ENCODE measurements around the gene PHF12. TPM values are rescaled to one million over a fixed set of nuclear protein-coding genes. Genes with fewer than 3 reads are reported as not detected.

The PHF12 gene
- total and polyA plus RNA-seq, 2 experiments from 2014 or later, result 19.7 to 41.0 TPM

DNA sequence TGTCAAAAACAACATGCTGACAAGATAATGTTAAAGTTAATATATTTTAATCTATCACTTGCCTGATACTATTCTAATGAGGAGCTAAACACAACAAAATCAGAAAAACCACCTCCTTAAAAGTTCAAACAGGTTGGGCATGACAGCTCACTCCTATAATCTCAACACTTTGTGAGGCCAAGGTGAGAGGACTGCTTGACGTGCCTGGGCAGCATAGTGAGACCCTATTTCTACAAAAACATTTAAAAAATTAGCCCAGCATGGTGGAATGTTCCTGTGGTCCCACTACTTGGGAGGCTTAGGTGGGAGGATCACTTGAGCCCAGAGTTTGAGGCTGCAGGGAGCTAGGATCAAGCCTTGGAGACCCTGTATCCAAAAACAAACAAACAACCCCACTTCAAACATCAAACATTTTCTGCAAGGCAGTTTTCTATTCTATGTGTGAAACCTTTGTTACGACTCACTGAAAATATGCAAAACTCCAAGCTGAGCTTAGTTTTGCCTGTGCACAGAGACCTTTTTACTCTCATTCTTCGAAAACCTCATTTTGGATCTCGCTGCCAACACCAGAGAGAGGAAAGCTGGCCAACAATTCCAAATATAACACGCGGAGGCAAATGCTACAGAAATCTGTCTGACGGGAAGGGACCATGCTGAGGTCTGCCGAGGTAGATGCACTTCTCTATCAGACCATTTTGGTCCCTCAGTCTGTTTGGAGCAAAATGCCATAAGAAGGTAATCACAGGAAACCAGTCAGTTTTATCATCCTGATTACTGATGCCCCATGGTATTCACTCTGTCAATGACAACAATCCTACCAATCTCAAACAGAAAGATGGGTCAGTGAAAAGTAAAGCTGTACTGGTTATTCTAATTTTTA is 6.2 kb downstream of the PHF12 start:
- Histone ChIP-seq H3K36me3 (ENCODE audit: insufficient read depth) (peaks cover 23% of the 10 kb centered on the region), H3K4me1 (ENCODE audit: insufficient read depth) (peaks cover 42% of the 10 kb centered on the region), H3K4me3 (no peak overlapping the region), H2AFZ (no peak overlapping the region), H3K27ac (ENCODE audit: low read depth) (peak overlapping the region; percentile 81; the same call in 1 of the 2 replicates), H3K9me2 (ENCODE audit: insufficient read depth) (no peaks in the 10 kb centered on the region), H3F3A (replicated peaks; ENCODE audit: low read depth) (peaks cover 12% of the 10 kb centered on the region; the same call in 1 of the 2 replicates), H4K20me1 (replicated peaks; ENCODE audit: insufficient read depth) (peaks cover 79% of the 10 kb centered on the region), H3K27me3 (ENCODE audit: insufficient read depth) (no peaks in the 10 kb centered on the region), H3K79me2 (replicated peaks; ENCODE audit: insufficient read depth) (peaks cover 100% of the 10 kb centered on the region), H3K4me2 (no peak overlapping the region)
- ATAC-seq, result no peak
- Mint-ChIP-seq H3K36me3 (ENCODE audit: low read depth) (peaks cover 61% of the 10 kb centered on the region), H3K4me1 (peaks cover 41% of the 10 kb centered on the region), H3K27me3 (ENCODE audit: insufficient read depth, low read depth, poor library complexity) (peaks cover 1% of the 10 kb centered on the region), H3K4me3 (no peak overlapping the region), H3K9me3 (no peaks in the 10 kb centered on the region), H3K27ac (no peak overlapping the region)
- TF ChIP-seq EZH2phosphoT487 (IDR thresholded peaks at IDR 0.05; ENCODE audit: unreplicated experiment), result no peak
- no peak for DNase-seq (ENCODE audit: low spot score)

DNA sequence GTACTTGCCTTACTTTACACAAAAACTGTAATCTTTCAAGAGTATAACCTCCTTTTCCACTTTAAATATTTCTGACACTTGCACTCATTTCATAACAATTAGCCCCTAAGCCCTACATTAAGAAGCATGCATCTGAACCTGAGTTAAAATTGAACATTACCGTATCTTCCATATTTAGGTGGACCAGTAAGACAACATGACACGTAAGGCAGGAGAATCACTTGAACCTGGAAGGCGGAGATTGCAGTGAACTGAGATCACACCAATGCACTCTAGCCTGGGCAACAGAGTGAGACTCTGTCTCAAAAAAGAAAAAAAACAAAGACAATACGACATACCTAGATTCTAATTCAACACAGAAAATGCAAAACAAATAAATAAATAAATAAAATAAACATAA is 7.0 kb downstream of the PHF12 start:
- Histone ChIP-seq H3F3A (replicated peaks; ENCODE audit: low read depth) (peaks cover 10% of the 10 kb centered on the region; the same call in 1 of the 2 replicates), H3K79me2 (replicated peaks; ENCODE audit: insufficient read depth) (peaks cover 100% of the 10 kb centered on the region), H3K27ac (ENCODE audit: low read depth) (no peak overlapping the region), H3K4me3 (no peak overlapping the region), H3K4me1 (ENCODE audit: insufficient read depth) (peaks cover 48% of the 10 kb centered on the region), H3K36me3 (ENCODE audit: insufficient read depth) (peaks cover 23% of the 10 kb centered on the region), H3K4me2 (no peak overlapping the region), H3K27me3 (ENCODE audit: insufficient read depth) (no peaks in the 10 kb centered on the region), H3K9me2 (ENCODE audit: insufficient read depth) (no peaks in the 10 kb centered on the region), H4K20me1 (replicated peaks; ENCODE audit: insufficient read depth) (peaks cover 87% of the 10 kb centered on the region), H2AFZ (no peak overlapping the region)
- H3K4me1 Mint-ChIP-seq, result peaks cover 48% of the 10 kb centered on the region
- H3K27ac Mint-ChIP-seq, result no peak overlapping the region
- H3K9me3 Mint-ChIP-seq, result no peaks in the 10 kb centered on the region
- H3K27me3 Mint-ChIP-seq (ENCODE audit: insufficient read depth, low read depth, poor library complexity), result no peaks in the 10 kb centered on the region
- ATAC-seq (no peak), DNase-seq (ENCODE audit: low spot score) (no peak)
- peaks cover 61% of the 10 kb centered on the region for H3K36me3 Mint-ChIP-seq (ENCODE audit: low read depth)
- H3K4me3 Mint-ChIP-seq, result no peak overlapping the region
- TF ChIP-seq CREB1 (CRISPR knock-in tag; IDR thresholded peaks at IDR 0.05; ENCODE audit: low read depth) (no peak), NANOG (IDR thresholded peaks at IDR 0.05; ENCODE audit: borderline replicate concordance) (no peak), EZH2 (IDR thresholded peaks at IDR 0.05; ENCODE audit: low read depth, unreplicated experiment) (no peak), POLR2AphosphoS5 (IDR thresholded peaks at IDR 0.05; ENCODE audit: low read depth) (no peak)
- TF ChIP-seq, protein P1, sequence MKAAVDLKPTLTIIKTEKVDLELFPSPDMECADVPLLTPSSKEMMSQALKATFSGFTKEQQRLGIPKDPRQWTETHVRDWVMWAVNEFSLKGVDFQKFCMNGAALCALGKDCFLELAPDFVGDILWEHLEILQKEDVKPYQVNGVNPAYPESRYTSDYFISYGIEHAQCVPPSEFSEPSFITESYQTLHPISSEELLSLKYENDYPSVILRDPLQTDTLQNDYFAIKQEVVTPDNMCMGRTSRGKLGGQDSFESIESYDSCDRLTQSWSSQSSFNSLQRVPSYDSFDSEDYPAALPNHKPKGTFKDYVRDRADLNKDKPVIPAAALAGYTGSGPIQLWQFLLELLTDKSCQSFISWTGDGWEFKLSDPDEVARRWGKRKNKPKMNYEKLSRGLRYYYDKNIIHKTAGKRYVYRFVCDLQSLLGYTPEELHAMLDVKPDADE (IDR thresholded peaks at IDR 0.05), result no peak
- TF ChIP-seq, protein P2, sequence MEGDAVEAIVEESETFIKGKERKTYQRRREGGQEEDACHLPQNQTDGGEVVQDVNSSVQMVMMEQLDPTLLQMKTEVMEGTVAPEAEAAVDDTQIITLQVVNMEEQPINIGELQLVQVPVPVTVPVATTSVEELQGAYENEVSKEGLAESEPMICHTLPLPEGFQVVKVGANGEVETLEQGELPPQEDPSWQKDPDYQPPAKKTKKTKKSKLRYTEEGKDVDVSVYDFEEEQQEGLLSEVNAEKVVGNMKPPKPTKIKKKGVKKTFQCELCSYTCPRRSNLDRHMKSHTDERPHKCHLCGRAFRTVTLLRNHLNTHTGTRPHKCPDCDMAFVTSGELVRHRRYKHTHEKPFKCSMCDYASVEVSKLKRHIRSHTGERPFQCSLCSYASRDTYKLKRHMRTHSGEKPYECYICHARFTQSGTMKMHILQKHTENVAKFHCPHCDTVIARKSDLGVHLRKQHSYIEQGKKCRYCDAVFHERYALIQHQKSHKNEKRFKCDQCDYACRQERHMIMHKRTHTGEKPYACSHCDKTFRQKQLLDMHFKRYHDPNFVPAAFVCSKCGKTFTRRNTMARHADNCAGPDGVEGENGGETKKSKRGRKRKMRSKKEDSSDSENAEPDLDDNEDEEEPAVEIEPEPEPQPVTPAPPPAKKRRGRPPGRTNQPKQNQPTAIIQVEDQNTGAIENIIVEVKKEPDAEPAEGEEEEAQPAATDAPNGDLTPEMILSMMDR (conservative IDR thresholded peaks at IDR 0.05; ENCODE audit: low read depth in 2 of 2), result no peak
- TF ChIP-seq, protein P3, sequence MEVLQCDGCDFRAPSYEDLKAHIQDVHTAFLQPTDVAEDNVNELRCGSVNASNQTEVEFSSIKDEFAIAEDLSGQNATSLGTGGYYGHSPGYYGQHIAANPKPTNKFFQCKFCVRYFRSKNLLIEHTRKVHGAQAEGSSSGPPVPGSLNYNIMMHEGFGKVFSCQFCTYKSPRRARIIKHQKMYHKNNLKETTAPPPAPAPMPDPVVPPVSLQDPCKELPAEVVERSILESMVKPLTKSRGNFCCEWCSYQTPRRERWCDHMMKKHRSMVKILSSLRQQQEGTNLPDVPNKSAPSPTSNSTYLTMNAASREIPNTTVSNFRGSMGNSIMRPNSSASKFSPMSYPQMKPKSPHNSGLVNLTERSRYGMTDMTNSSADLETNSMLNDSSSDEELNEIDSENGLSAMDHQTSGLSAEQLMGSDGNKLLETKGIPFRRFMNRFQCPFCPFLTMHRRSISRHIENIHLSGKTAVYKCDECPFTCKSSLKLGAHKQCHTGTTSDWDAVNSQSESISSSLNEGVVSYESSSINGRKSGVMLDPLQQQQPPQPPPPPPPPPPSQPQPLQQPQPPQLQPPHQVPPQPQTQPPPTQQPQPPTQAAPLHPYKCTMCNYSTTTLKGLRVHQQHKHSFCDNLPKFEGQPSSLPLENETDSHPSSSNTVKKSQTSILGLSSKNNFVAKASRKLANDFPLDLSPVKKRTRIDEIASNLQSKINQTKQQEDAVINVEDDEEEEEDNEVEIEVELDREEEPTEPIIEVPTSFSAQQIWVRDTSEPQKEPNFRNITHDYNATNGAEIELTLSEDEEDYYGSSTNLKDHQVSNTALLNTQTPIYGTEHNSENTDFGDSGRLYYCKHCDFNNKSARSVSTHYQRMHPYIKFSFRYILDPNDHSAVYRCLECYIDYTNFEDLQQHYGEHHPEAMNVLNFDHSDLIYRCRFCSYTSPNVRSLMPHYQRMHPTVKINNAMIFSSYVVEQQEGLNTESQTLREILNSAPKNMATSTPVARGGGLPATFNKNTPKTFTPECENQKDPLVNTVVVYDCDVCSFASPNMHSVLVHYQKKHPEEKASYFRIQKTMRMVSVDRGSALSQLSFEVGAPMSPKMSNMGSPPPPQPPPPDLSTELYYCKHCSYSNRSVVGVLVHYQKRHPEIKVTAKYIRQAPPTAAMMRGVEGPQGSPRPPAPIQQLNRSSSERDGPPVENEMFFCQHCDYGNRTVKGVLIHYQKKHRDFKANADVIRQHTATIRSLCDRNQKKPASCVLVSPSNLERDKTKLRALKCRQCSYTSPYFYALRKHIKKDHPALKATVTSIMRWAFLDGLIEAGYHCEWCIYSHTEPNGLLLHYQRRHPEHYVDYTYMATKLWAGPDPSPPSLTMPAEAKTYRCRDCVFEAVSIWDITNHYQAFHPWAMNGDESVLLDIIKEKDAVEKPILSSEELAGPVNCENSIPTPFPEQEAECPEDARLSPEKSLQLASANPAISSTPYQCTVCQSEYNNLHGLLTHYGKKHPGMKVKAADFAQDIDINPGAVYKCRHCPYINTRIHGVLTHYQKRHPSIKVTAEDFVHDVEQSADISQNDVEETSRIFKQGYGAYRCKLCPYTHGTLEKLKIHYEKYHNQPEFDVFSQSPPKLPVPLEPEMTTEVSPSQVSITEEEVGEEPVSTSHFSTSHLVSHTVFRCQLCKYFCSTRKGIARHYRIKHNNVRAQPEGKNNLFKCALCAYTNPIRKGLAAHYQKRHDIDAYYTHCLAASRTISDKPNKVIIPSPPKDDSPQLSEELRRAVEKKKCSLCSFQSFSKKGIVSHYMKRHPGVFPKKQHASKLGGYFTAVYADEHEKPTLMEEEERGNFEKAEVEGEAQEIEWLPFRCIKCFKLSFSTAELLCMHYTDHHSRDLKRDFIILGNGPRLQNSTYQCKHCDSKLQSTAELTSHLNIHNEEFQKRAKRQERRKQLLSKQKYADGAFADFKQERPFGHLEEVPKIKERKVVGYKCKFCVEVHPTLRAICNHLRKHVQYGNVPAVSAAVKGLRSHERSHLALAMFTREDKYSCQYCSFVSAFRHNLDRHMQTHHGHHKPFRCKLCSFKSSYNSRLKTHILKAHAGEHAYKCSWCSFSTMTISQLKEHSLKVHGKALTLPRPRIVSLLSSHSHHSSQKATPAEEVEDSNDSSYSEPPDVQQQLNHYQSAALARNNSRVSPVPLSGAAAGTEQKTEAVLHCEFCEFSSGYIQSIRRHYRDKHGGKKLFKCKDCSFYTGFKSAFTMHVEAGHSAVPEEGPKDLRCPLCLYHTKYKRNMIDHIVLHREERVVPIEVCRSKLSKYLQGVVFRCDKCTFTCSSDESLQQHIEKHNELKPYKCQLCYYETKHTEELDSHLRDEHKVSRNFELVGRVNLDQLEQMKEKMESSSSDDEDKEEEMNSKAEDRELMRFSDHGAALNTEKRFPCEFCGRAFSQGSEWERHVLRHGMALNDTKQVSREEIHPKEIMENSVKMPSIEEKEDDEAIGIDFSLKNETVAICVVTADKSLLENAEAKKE (CRISPR knock-in tag; IDR thresholded peaks at IDR 0.05), result no peak

All from GM23338 (cell line).